ENCODE data around the gene EEA1.

- TF ChIP-seq EZH2 (IDR thresholded peaks at IDR 0.05): no peak
- TF ChIP-seq FOXP2 (optimal IDR thresholded peaks at IDR 0.05; ENCODE audit: control extremely low read depth, extremely low read length, insufficient read depth): no peak
- TF ChIP-seq POLR2AphosphoS5 (IDR thresholded peaks at IDR 0.05; ENCODE audit: borderline replicate concordance, low read depth, low read length): no peak
Measured at GRCh38 chr12:92863251-92863650, 65.8 kb downstream of the EEA1 start.

Data from SK-N-MC (cell line).